ENCODE data around the gene PDGFB.

Gene PDGFB

DNA sequence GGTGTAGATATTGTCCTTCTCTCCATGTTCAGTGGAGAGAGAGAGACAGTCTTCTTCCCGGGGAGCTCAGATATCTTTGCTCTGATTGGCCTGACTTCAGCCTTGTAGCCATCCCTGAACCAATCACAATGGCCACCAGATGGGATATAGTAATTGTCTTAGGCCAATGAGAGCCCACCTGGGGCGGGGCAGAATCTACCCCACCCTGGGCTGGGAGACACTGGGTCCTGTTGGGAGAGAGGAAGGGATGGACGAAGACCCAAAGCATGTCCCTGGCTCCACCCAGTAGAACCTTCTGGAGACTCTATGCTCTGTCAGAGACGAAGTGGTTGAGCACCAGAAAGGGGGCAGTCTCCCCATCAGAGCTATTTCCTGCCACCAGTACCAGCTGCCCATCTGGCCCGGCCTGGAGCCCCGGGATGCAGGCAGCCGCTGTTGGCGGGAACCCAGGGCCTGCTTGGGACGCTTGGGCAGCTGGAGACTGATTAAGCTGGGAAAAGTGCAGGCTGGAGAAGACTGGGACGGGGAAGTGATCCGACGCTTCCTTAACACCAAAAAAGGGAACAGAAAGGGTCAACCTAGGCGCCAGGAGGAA, 60.7 kb downstream of the PDGFB start:
- peak in 1 of 2 experiments; percentile 74 for DNase-seq (ENCODE audit: low read depth in 1 of 2, low spot score in 1 of 2)
- in situ Hi-C loops (cut with HindIII; ENCODE audit: low pct_unique_long_range_greater_than_20kb, low sequenced_read_pairs) = no loop called here
- no peak for TF ChIP-seq JUND (IDR thresholded peaks at IDR 0.05; ENCODE audit: low read depth)

DNA sequence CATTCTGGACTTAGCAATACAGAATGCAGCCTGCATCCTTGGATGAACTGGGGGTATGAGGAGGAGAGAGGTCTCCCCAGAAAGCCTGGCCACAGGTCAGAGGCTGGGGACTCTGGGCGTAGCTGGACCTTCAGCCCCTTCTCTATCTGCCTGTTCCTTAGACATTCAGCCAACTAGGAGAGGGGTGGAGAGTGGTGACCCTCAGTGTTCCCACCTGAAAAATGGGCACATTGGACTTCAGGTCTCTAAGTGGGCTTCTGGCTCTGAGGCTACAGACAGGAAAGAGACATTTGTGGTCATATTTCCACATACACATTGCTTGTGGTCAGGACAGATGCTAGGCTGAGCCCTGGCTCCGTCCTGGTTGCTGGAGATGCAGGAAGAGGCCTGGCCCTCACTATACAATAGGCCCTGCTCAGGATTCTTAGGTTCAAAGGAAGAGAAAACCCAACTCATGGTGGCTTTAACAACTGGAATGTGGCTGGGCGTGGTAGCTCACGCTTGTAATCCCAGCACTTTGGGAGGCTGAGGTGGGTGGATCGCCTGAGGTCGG, 62.2 kb downstream of the PDGFB start:
- TF ChIP-seq JUND (IDR thresholded peaks at IDR 0.05; ENCODE audit: low read depth) = no peak
- in situ Hi-C loops (cut with HindIII; ENCODE audit: low pct_unique_long_range_greater_than_20kb, low sequenced_read_pairs) = no loop called here
- no peak for DNase-seq (ENCODE audit: low read depth in 1 of 2, low spot score in 1 of 2)

DNA sequence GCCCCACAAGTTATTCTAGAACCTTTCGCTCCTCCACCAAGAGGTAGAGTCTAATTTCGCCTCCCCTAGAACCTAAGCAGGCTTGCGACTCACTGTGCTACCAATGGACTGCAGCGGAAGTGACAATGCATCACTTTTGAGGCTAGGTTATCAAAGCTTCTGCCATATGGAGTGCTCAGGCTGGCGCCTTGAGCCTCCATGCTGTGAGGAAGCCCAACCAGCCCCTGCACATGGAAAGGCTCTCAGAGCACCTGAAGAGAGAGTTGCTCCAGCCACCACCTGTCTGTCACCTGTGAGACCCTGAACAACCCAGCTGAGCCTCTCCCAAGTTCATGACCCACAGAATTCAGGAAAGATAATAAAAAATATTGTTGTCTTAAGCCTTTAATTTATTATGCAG, 63.0 kb downstream of the PDGFB start:
- DNase-seq (ENCODE audit: low read depth in 1 of 2, low spot score in 1 of 2) = no peak
- TF ChIP-seq JUND (IDR thresholded peaks at IDR 0.05; ENCODE audit: low read depth) = no peak
- in situ Hi-C loops (cut with HindIII; ENCODE audit: low pct_unique_long_range_greater_than_20kb, low sequenced_read_pairs) = no loop called here

DNA sequence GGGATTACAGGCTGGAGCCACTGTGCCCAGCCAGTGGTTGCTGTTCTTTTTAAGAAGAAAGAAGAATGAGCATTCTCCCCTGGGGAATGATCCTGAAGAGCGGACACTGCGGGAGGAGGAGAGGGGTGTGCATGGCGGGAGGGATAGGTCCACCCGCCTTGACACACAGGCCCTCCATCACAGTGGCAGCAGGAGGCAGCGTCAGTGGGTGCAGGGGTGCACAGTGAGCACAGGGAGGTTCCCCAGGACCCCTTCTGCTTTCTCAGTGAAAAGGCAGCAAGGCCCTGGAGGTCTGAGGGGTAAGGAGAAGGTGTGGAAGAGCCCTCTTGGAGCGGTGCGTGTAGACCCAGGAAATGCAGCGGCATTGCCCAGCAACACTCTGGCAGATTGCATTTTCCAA, 63.4 kb downstream of the PDGFB start:
- no peak for TF ChIP-seq JUND (IDR thresholded peaks at IDR 0.05; ENCODE audit: low read depth)
- in situ Hi-C loops (cut with HindIII; ENCODE audit: low pct_unique_long_range_greater_than_20kb, low sequenced_read_pairs) = no loop called here
- no peak for DNase-seq (ENCODE audit: low read depth in 1 of 2, low spot score in 1 of 2)

DNA sequence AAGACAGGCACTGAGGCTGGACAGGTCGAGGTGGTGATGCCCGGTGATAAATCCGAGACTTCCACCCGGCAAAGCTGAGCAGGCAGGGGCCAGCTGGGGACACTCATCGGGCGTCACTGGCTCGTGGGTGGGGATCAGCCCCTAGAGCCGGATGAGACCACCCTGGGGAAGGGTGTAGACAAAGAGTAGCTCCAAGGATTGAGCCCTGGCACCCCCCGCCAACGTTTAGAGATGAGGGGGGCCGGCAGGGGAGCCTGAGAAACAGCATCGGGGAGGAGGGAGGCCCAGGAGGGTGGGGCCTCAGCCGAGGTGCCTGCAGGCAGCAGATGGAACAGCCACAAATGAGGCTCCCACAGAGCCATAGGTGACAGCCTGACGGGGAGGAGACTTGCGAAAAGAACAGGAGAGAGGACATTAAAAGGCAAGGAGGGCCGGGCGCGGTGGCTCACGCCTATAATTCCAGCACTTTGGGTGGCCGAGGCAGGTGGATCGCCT, 64.9 kb downstream of the PDGFB start:
- TF ChIP-seq JUND (IDR thresholded peaks at IDR 0.05; ENCODE audit: low read depth) = no peak
- in situ Hi-C loops (cut with HindIII; ENCODE audit: low pct_unique_long_range_greater_than_20kb, low sequenced_read_pairs) = no loop called here
- DNase-seq (ENCODE audit: low read depth in 1 of 2, low spot score in 1 of 2) = no peak

DNA sequence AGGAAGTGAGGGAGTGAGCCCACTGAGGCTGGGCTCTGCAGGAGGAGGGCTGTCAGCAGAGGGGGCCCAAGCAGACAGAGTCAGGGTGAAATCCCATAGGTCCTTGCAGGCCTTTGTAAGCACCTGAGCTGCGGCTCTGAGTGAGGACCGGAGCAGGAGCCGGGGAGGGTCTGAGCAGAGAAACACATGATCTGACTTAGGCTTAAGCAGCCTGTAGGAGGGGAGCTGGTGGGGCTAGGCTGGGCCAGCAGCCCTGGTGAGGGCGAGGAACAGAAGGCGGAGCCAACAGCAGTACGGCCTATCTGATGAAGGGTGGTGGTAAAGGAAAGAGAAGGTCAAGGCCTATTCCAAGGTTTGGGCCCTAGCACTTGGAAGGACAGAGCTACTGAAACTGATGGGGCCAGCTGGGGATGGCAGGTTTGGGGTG, 65.4 kb downstream of the PDGFB start:
- no peak for DNase-seq (ENCODE audit: low read depth in 1 of 2, low spot score in 1 of 2)
- in situ Hi-C loops (cut with HindIII; ENCODE audit: low pct_unique_long_range_greater_than_20kb, low sequenced_read_pairs) = no loop called here
- no peak for TF ChIP-seq JUND (IDR thresholded peaks at IDR 0.05; ENCODE audit: low read depth)

DNA sequence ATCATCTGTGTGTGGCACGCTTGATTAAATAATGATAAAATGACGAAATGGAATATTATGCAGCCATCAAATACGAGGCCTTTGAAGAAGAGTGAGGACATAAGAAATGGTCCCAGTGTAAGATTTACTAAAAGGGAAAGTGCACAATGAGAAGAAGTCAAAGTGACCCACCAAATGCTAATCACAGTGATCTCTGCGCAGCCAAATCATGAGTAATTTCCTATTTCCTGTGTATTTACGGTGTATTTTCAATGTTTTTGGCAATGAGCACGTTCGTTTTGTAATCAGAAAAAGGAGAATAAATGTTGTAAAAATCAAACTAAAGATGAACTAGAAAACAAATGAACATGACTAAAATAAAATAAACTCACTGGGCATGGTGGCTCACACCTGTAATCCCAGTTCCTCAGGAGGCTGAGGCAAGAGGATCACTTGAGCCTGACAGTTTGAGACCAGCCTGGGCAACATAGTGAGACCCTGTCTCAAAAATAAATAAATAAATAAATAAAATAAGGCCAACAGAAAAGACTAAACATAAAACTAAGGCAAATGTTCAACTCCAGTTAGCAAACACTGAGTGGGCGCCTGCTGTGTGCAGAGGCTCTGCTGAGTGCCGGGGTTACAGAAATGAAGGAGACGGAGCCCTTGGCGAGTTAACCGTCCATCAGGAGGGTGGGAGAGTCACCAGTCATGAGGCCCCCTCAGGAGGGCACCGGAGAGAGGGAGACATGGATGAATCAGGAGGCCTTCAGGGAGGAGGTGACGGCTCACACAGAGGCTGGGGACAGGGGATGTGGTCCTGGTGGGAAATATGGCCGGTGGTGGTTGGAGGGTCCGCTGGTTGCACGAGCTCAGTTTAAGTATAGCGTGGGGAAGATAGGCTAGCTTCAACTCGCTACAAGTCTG, 66.3 kb downstream of the PDGFB start:
- in situ Hi-C loops (cut with HindIII; ENCODE audit: low pct_unique_long_range_greater_than_20kb, low sequenced_read_pairs) = no loop called here
- no peak for TF ChIP-seq JUND (IDR thresholded peaks at IDR 0.05; ENCODE audit: low read depth)
- DNase-seq (ENCODE audit: low read depth in 1 of 2, low spot score in 1 of 2) = no peak

DNA sequence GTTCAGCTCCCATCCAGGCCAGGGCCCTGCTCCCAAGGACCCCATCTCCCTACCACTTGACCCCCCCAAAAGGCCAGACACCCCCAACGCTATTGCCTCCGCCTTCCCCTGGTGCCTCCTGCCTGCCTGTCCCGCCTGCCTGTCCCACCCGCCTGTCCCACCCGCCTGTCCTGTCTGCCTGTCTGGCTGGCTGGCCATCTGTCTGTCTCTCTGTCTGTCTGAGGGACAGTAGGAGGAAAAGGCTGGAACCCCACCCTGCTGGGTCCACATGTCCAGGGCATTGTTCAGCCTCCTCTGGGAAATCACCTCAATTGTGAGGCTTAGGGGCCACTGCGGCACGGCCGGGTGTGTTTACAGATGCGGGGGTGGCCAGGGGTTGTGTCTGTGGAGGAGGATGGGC, 67.0 kb downstream of the PDGFB start:
- no peak for DNase-seq (ENCODE audit: low read depth in 1 of 2, low spot score in 1 of 2)
- in situ Hi-C loops (cut with HindIII; ENCODE audit: low pct_unique_long_range_greater_than_20kb, low sequenced_read_pairs) = no loop called here

DNA sequence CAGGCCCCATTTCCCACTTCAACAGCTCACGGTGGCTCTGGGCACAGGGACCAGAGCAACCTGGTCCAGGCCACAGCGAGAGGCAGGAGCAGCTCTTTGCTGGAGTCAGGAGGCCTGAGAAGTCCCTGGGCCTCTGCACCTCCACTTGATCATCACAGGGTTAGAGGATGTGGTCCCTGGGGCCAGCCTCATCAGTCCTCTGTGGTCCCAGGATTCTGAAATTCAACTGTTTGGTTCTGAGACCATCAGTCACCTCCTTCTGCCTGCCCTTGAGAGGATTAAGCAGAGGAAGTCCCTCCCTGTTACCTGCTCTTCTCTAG, 67.4 kb downstream of the PDGFB start:
- in situ Hi-C loops (cut with HindIII; ENCODE audit: low pct_unique_long_range_greater_than_20kb, low sequenced_read_pairs) = no loop called here
- DNase-seq (ENCODE audit: low read depth in 1 of 2, low spot score in 1 of 2) = no peak
- TF ChIP-seq JUND (IDR thresholded peaks at IDR 0.05; ENCODE audit: low read depth) = no peak

More for the DNA sequence above, 67.0 kb downstream of the PDGFB start:
- TF ChIP-seq JUND (IDR thresholded peaks at IDR 0.05; ENCODE audit: low read depth) = no peak

DNA sequence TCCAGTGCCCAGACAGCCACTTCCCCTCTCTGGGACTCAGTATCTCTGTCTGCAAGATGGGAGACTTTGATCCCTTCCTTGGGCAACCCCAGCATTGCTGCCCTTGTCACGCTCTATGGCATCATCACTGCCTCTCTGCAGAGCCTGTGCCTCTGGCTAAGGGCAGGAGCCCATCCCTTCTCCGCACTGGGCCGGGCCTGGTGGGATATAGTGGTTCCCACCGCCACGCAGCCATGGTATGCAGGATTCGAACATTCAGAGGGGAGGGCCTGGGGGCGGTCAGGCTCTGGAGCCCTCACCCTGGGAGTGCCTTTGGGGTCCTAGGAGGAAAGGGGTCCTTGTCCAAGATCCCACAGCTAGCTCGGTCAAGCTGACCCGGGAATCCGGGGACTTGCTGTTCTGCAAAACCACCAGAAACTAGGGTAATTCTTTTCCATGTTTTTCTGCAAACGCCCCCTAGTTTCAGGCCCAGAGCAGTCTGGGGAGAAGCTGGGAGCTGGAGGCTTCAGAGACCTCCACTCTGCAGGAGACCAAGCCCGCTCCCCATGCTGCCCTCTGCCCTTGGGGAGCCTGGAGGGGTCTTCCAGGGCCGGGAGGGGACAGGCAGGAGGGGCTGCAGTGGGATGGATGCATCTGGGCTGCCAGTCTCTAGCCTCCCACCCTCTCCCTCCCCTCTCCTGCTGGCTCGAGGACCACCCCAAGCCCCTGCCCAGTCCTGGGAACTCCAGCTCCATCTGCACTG, 67.9 kb downstream of the PDGFB start:
- TF ChIP-seq JUND (IDR thresholded peaks at IDR 0.05; ENCODE audit: low read depth) = no peak
- in situ Hi-C loops (cut with HindIII; ENCODE audit: low pct_unique_long_range_greater_than_20kb, low sequenced_read_pairs) = no loop called here
- DNase-seq (ENCODE audit: low read depth in 1 of 2, low spot score in 1 of 2) = no peak

DNA sequence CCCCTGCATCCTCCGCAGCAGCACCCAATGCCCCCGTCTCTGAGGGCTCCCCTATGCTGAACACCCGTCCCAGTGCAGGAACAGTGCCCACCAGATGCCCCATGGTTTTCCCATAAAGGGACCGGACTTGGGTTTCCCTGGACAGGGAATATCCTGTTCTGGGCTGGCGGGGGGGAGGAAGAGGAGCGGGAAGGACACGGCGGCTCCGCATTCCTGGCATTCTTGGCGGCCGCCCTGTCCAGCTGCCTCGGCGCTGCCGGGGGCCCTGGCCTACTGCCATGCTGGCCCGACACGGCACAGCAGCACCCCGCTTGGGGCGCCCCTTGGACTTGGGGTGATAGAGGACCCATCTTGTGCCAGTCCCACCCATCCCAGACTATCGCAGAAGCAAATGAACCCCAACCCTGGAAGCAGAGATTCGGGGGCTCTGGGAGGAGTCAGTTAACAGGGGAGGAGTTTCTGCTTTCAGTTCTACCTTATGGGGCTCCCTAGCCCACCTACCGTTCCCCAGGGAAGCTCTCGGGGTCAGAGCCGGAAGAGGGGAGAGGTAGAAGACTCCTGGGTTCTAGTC, 68.6 kb downstream of the PDGFB start:
- in situ Hi-C loops (cut with HindIII; ENCODE audit: low pct_unique_long_range_greater_than_20kb, low sequenced_read_pairs) = no loop called here
- peak; percentile 30 to 90 for DNase-seq (ENCODE audit: low read depth in 1 of 2, low spot score in 1 of 2)
- no peak for TF ChIP-seq JUND (IDR thresholded peaks at IDR 0.05; ENCODE audit: low read depth)

All from T47D (cell line).